Testis (tissue), 2 donors: Measurements from ENCODE around the gene UBL5.

Experiments used
- CTCF ChIP-seq, 3 experiments: fragments of 450-650 bp in 2 of 3; fragments of 200-600 bp in 1 of 3; sonication (generic) in 1 of 3; IDR thresholded peaks; one replicate each; pipeline ENCODE4 v1.5.1; 2016 to 2019; ENCODE audit warnings: antibody characterized with exemption in 3 of 3, mild to moderate bottlenecking in 2 of 3, moderate library complexity in 1 of 3
- POLR2A ChIP-seq: fragments of 450-650 bp; IDR thresholded peaks from one replicate; pipeline ENCODE4 v1.6.1; 2017; ENCODE audit warnings: antibody characterized with exemption, mild to moderate bottlenecking, moderate library complexity

GRCh38 chr19:9818175-9818733 is 9.5 kb upstream of the UBL5 start:
- TF ChIP-seq CTCF (IDR thresholded peaks at IDR 0.05) (no peak), POLR2A (no peak)
